ENCODE results near the gene CSMD2. TPM values are rescaled to one million over a fixed set of nuclear protein-coding genes. Genes with fewer than 3 reads are reported as not detected.

Gene CSMD2
- total RNA-seq, 1 donor from 2014 or later = 38.4 TPM

GRCh38 chr1:33742663-33743062, 422.4 kb downstream of the CSMD2 start:
- DNase-seq = no peak

DNA sequence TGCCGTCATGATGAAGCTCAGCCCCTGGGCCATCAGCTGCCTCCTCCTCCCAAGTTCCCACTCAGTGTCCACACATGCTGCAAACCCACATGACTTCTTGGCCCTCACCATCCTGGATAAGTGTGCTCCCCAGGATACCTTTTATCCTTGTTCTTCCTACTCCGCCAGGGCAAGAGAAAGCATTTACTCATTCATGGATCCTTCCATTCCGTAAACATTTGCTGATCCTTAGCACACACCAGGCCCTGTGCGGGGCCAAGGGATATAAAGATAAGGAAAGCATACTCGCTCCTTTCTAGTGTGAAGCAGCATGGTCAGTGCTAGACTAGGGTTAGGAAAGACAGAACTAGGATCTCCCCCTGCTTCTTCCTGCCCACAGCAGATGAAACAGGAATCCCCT, 423.3 kb downstream of the CSMD2 start:
- no peak for DNase-seq

DNA sequence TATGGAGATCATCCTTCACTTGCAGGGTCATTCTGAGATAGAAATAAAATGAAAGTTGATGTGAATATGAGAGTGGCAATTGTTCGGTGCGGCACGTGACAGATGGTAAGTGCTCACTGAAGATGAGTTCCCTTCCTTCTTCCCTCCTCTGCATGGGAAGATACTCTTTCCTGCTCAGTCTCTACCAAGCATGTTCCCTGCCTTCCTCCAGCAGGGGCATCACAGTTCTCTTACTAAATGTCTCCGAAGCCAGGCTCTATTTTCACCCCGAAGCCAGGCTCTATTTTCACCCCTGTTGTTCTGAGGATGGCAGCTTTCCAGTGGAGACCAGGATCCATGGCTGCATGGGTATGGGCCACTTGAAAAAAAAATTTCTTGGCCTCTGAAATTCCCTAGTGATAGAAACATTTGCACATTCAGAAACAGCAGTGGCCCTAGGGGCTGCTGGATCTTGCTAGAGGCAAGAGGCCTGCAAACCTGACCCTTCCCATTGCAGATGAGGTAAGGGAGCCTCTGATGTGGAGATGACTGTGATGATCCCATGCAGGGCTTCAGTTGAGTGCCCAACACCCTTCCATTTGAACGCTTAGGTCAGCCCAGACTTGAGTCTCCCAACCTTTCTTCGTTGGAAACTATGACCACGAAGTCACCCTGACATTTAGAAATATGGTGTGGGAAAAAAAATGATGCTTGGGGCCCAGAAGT, 424.8 kb downstream of the CSMD2 start:
- no peak for DNase-seq

- DNase-seq = no peak
These were observed 426.1 kb downstream of the CSMD2 start for GRCh38 chr1:33738976-33739375.

- no peak for DNase-seq
These were observed 426.5 kb downstream of the CSMD2 start for GRCh38 chr1:33738536-33738935.

GRCh38 chr1:33736496-33736895, 428.5 kb downstream of the CSMD2 start:
- DNase-seq = no peak

DNA sequence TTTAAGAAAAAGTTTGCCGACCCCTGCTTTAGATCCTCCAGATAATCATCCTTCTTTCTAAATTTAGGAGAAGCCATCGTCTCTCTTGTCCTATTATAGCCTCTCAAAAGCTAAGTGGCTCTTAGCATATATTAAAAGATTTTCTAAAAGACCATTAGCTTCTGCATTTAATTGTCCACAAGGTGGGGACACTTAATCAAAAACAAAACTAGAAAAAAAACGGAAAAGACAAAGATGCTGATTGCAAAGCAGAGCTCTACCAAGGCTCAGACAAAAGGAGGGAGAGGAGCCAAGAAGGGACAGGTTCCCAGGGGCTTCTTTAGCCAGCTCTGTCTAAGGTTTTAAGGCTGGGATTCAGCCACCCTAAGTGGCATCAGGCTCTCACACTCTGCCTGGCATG, 429.4 kb downstream of the CSMD2 start:
- no peak for DNase-seq

- DNase-seq = no peak
These were observed 437.7 kb downstream of the CSMD2 start for GRCh38 chr1:33727310-33727709.

DNA sequence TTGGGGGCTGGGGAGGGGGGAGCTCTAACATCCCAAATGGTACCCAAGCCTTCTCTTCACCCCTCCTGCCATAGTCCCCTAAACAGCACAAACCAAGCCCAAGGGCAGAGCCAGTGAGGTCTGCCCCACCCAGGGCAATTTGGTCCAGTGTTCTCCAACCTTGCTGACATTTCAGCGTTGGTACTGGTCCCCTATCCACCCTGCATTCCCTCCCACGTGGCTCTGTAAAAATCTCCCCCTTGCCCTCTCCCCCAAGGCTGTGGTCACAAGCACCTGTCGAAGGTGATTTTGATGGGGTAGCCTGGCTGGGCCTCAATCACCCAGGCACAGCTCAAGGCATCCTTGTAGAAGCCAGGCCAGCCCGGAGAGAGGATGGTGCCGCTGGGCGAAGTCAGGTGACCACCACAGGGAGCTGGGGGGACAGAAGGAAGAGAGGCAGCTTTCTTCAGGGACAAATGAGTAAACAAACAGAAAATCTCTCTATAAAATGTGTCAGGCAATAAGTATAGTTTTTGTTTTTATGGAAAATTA, 438.7 kb downstream of the CSMD2 start:
- no peak for DNase-seq

- DNase-seq = no peak
These were observed 439.4 kb downstream of the CSMD2 start for GRCh38 chr1:33725556-33726160.

DNA sequence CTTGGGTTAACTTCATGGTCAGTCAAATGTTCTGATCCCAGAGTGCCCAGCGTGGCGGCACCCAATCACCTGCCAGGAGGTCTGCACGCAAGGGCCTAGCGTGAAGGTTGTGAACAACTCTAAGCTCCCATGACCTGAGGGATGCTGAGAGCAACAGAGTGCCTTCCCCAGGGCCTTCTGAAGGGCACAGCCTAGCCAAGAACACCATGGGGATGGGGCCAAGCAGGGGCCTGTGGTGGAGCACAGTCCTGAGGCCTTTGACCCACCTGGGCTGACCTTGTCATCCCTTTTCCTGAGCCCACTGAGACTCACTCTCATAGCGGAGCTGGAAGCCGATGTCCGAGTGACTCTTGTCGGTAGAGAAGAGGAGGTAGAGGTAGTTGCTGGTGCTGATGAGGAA, 440.0 kb downstream of the CSMD2 start:
- no peak for DNase-seq

- DNase-seq = no peak
These were observed 440.7 kb downstream of the CSMD2 start for GRCh38 chr1:33724348-33724747.

GRCh38 chr1:33723251-33723650, 441.8 kb downstream of the CSMD2 start:
- no peak for DNase-seq

DNA sequence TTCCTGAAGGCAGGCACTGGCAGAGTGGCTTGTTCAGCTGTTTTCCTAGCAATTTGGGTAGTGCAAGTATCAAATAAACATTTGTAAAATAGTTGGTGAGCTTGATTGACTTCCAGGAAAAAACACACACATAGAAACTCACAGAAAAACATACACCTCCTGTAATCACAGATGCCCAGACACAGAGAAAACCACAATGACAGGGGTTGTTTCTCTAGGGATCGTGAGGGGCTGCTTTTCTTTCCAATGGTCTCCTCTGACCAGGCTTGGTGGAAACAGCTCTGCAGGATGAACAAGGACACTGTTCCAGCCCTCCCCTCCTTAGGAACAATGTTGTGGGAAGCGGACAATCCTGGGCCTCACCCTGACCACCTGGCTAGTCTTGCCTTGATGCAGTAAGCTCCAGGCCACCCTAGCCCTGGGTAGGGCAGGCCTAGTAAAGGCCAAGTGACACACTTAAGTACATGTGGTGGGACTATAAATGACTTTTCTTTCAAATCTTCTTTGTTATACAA, 443.7 kb downstream of the CSMD2 start:
- DNase-seq = no peak

GRCh38 chr1:33719771-33720670, 445.0 kb downstream of the CSMD2 start:
- no peak for DNase-seq

- DNase-seq = no peak
These were observed 445.7 kb downstream of the CSMD2 start for GRCh38 chr1:33719326-33719725.

DNA sequence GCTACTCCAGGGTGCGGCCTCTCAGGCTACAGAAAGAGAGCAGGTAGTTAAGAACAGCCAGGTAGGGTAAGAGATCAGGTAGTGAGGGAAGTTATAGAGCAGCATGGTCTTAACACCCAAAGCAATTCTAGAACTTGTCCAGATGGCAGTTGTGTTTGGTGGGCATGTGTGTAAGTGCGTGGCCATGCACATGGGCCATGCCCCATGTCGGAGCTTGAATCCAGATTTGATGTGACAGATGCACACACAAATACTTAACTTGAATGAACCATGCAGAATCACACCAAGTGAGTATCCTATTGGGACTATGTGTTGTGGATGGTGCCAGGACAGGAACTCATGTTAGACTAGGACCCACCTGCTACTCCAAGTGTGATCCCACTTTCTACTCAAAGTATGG, 446.8 kb downstream of the CSMD2 start:
- DNase-seq = no peak

DNA sequence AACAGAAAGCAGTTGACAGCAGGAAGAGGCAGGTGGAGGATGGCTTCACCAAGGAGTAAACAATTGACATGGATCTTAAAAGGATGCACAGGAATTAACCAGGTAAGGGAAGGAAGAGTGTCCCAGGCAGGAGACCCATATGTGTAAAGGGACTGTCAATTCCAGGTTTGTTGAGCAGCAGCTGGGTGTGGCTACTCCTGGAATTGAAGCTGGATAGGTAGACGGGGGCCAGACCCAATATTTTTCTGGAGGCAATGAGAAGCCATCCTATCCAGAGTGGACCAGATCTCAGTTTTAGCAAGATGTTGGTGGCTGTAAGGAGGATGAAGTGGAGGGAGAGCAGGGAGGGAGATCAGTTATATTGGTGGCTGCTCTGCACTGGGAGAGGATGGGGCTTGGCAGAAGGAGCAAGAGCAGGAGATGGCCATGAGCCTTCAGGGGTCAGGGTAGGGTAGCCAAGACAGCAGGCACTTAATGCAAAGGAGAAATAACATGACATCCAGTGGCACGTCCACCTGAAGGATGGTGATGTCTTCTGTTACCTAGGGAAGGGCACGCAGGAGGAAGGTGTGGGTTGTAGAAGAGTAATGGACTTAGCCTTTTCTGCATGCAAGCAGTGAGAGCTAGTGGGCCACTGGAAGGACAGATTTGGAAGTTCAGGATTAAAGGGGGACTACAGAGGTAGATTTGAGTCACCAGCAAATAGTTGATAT, 447.9 kb downstream of the CSMD2 start:
- DNase-seq = no peak

DNA sequence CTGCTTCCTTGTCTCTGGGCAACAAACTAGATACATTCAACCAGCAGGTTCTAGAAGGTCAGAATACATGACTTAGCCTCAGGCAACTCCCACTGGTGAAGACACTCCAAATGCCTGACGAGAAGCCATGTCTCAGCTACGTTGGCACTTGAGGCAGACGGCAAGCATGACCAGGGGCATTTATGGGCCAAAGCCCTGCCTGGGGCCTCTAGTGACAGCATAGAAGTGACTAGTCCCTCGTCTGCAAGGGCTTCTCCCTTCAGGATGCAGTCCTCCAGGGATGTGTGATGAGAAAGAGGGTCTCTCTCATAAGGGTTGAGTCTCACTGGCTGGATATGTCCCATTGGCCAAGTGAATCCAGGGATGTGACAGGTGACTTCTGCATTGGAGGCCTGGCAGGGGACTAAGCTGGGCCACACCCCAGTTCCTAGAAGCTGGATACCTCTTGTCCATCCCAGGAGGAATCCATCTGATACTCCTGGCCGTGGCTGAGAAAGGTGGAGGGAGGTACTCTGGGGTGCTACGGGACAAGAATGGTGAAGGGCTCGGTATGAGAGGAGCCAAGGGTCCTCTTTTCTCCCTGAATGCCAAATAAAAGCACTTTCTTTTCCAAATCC, 449.7 kb downstream of the CSMD2 start:
- no peak for DNase-seq

GRCh38 chr1:33714421-33714820, 450.6 kb downstream of the CSMD2 start:
- DNase-seq = no peak

DNA sequence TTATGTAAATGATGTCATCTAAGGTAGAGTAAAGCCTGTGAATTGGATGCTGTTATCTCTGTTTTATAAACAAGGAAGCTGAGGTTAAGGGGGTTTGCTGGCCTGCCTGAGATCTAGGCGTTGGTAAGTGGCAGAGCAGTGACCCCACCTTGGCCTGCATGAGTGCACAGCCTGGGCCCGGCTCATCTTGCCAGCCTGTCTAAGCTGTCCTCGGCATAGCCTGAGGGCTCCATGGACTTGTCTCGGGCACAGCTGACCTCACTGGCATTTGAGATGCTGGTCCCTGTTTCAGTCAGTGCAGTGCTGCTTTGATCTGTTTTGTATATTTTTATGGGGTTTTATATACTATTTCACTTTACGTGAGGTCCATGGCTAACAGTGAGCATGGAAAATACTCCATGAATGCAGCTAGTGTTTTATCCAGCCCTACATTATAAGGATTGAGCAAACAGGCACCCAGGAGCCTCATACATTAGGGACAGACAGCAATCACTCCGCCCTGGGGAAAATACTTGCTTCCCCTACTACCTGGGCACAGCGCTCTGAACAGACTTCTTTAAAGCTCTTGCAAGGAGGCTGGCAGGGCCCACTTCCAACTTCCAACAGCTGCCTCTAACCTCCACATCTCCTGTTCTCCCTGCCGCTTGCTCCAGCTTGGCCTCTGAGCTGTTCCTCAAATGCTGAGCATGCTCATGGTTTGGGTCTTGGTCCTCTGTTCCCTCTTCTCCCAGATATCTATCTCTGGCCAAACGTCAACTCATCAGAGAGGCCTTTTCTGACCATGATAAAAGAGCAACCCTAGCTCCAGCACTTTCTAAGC, 451.8 kb downstream of the CSMD2 start:
- no peak for DNase-seq
